GM19455 (cell line): Measurements from ENCODE around the gene COL5A1.

Source experiments
- ATAC-seq: cut with Tn5 transposase; IDR thresholded peaks from one replicate; pipeline ENCODE4 v1.9.1; 2021; ENCODE audit not compliant: unreplicated experiment

The COL5A1 gene

GRCh38 chr9:134868751-134869553 is 227.3 kb downstream of the COL5A1 start:
- ATAC-seq: no peak

- no peak for ATAC-seq
Measured at GRCh38 chr9:134869554-134870300, 228.1 kb downstream of the COL5A1 start.

GRCh38 chr9:134870301-134870694 is 228.7 kb downstream of the COL5A1 start:
- no peak for ATAC-seq

GRCh38 chr9:134870746-134871662 is 229.4 kb downstream of the COL5A1 start:
- ATAC-seq: no peak

GRCh38 chr9:134871697-134872340 is 230.2 kb downstream of the COL5A1 start:
- ATAC-seq: no peak

- ATAC-seq: no peak
Measured at GRCh38 chr9:134872482-134873231, 231.1 kb downstream of the COL5A1 start.

- ATAC-seq: no peak
Measured at GRCh38 chr9:134875371-134875770, 233.8 kb downstream of the COL5A1 start.

- ATAC-seq: no peak
Measured at GRCh38 chr9:134877541-134877940, 235.9 kb downstream of the COL5A1 start.

- ATAC-seq: no peak
Measured at GRCh38 chr9:134879664-134880483, 238.3 kb downstream of the COL5A1 start.

GRCh38 chr9:134880484-134881312 is 239.1 kb downstream of the COL5A1 start, which contains the start of gene FCN2:
TSS of gene FCN2 (plus strand) at chr9:134880810. CDS start at chr9:134880822, 12 bp downstream.
- no peak for ATAC-seq

GRCh38 chr9:134881313-134881670 is 239.7 kb downstream of the COL5A1 start:
- no peak for ATAC-seq

- ATAC-seq: no peak
Measured at GRCh38 chr9:134882204-134882785, 240.7 kb downstream of the COL5A1 start.

GRCh38 chr9:134883040-134883782 is 241.6 kb downstream of the COL5A1 start:
- no peak for ATAC-seq

- no peak for ATAC-seq
Measured at GRCh38 chr9:134884492-134884891, 242.9 kb downstream of the COL5A1 start.

- ATAC-seq: no peak
Measured at GRCh38 chr9:134885001-134885678, 243.5 kb downstream of the COL5A1 start.

- ATAC-seq: no peak
Measured at GRCh38 chr9:134885679-134886412, 244.2 kb downstream of the COL5A1 start.
